HEK293 (cell line): ENCODE measurements around the gene PRG3.

Source experiments
- HOXA7 ChIP-seq: sonication (generic); formaldehyde crosslinking; IDR thresholded peaks from 2 replicates; pipeline ENCODE4 v1.8.1; 2022; ENCODE audit warnings: missing genetic modification reagents, borderline replicate concordance
- ZNF24 ChIP-seq: fragments of 450-650 bp; formaldehyde crosslinking; IDR thresholded peaks from 2 replicates; pipeline ENCODE4 v1.5.1; 2016; ENCODE audit warnings: missing biosample characterization, missing genetic modification characterization
- ZNF324 ChIP-seq: fragments of 450-650 bp; formaldehyde crosslinking; IDR thresholded peaks from 2 replicates; pipeline ENCODE4 v1.5.1; 2016; ENCODE audit warnings: missing biosample characterization, missing genetic modification characterization
- ZSCAN30 ChIP-seq: fragments of 450-650 bp; IDR thresholded peaks from 2 replicates; pipeline ENCODE4 v1.5.1; 2018; ENCODE audit warnings: missing biosample characterization, mild to moderate bottlenecking, missing genetic modification characterization, moderate library complexity
- TF ChIP-seq, protein P1 (sequence below): fragments of 450-650 bp; formaldehyde crosslinking; IDR thresholded peaks from 2 replicates; pipeline ENCODE4 v1.5.1; 2016; ENCODE audit warnings: missing biosample characterization, missing genetic modification characterization

DNA sequence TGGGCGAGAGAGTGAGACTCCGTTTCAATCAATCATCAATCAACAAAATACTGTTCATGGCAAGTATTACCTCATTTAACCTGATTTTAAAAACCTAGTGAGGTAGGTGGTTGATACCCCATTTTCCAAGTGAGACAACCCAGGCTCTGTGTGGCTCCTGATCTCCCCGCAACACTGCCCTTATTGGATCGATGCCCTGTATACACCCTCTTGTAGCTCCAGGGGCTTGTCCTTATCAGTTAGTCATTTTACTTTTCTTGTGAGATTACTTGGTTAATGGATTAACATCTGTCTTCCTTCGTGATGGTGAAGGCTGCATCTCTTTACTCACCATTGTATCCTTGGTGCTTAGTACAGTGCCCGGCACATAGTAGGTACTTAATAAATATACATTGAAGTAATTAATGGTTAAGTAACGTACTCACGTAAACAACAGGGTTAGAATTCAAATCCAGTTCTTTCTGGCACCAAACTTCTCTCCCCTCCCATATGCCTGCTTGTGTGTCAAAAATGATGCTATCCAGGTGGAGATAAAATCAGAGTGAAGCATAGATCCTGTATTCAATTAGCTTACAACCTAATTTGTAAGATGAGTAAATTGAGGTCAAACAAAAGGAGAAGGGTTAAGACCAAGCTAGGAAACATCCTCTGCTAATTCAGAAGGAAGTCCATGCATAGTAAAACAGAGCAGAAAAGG lies 11.3 kb upstream of the PRG3 start:
- TF ChIP-seq ZNF324 (tag by site-specific recombination) (no peak), ZSCAN30 (tag by site-specific recombination) (no peak), HOXA7 (CRISPR knock-in tag) (no peak), ZNF24 (no peak)
- TF ChIP-seq, protein P1, sequence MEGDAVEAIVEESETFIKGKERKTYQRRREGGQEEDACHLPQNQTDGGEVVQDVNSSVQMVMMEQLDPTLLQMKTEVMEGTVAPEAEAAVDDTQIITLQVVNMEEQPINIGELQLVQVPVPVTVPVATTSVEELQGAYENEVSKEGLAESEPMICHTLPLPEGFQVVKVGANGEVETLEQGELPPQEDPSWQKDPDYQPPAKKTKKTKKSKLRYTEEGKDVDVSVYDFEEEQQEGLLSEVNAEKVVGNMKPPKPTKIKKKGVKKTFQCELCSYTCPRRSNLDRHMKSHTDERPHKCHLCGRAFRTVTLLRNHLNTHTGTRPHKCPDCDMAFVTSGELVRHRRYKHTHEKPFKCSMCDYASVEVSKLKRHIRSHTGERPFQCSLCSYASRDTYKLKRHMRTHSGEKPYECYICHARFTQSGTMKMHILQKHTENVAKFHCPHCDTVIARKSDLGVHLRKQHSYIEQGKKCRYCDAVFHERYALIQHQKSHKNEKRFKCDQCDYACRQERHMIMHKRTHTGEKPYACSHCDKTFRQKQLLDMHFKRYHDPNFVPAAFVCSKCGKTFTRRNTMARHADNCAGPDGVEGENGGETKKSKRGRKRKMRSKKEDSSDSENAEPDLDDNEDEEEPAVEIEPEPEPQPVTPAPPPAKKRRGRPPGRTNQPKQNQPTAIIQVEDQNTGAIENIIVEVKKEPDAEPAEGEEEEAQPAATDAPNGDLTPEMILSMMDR (tag by site-specific recombination), result no peak
